Measurements from ENCODE around the gene DACH1.

- TF ChIP-seq, protein P1, sequence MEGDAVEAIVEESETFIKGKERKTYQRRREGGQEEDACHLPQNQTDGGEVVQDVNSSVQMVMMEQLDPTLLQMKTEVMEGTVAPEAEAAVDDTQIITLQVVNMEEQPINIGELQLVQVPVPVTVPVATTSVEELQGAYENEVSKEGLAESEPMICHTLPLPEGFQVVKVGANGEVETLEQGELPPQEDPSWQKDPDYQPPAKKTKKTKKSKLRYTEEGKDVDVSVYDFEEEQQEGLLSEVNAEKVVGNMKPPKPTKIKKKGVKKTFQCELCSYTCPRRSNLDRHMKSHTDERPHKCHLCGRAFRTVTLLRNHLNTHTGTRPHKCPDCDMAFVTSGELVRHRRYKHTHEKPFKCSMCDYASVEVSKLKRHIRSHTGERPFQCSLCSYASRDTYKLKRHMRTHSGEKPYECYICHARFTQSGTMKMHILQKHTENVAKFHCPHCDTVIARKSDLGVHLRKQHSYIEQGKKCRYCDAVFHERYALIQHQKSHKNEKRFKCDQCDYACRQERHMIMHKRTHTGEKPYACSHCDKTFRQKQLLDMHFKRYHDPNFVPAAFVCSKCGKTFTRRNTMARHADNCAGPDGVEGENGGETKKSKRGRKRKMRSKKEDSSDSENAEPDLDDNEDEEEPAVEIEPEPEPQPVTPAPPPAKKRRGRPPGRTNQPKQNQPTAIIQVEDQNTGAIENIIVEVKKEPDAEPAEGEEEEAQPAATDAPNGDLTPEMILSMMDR (IDR thresholded peaks at IDR 0.05; ENCODE audit: poor library complexity), result no peak
- no peak for TF ChIP-seq EZH2 (IDR thresholded peaks at IDR 0.05; ENCODE audit: borderline replicate concordance)
Observed at GRCh38 chr13:71578048-71578447, 289.0 kb downstream of the DACH1 start.

Measured in hepatocyte (in vitro differentiated cells).